Measurements from ENCODE around the gene REPS2. TPM values are rescaled to one million over a fixed set of nuclear protein-coding genes. Genes with fewer than 3 reads are reported as not detected.

REPS2 gene
- polyA plus RNA-seq, 1 experiment, result 0.04 TPM

DNA sequence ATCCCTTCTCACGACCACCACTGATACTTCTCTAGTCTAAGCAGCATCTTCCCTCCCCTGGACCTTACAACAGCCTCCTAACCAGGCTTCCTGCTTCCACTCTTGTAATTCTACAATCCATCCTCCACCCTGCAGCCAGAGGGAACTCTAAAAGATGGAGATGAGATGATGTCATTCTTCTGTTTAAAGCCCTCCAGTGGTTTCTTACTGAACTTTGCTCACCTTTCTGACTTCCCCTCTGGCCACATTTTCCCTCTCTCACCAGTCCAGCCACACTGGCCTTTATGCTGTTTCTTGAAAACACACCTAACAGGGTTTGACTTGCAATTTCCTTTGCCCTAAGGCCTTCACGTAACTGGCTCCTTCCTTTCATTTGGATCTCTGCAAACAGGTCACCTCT is 237.1 kb downstream of the REPS2 start:
- CTCF ChIA-PET, result no interaction called here
- Histone ChIP-seq H3K27me3 (ENCODE audit: control insufficient read depth, insufficient read depth, low read length) (no peaks in the 10 kb centered on the region), H3K4me3 (ENCODE audit: low read depth, low read length) (no peak overlapping the region), H3K36me3 (ENCODE audit: control insufficient read depth, insufficient read depth, low read length) (no peaks in the 10 kb centered on the region)
- TF ChIP-seq, protein P1, sequence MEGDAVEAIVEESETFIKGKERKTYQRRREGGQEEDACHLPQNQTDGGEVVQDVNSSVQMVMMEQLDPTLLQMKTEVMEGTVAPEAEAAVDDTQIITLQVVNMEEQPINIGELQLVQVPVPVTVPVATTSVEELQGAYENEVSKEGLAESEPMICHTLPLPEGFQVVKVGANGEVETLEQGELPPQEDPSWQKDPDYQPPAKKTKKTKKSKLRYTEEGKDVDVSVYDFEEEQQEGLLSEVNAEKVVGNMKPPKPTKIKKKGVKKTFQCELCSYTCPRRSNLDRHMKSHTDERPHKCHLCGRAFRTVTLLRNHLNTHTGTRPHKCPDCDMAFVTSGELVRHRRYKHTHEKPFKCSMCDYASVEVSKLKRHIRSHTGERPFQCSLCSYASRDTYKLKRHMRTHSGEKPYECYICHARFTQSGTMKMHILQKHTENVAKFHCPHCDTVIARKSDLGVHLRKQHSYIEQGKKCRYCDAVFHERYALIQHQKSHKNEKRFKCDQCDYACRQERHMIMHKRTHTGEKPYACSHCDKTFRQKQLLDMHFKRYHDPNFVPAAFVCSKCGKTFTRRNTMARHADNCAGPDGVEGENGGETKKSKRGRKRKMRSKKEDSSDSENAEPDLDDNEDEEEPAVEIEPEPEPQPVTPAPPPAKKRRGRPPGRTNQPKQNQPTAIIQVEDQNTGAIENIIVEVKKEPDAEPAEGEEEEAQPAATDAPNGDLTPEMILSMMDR (IDR thresholded peaks at IDR 0.05; ENCODE audit: insufficient read depth, low read depth, low read length), result no peak
- DNase-seq (ENCODE audit: low read depth), result no peak
- POLR2A ChIA-PET, result no interaction called here

DNA sequence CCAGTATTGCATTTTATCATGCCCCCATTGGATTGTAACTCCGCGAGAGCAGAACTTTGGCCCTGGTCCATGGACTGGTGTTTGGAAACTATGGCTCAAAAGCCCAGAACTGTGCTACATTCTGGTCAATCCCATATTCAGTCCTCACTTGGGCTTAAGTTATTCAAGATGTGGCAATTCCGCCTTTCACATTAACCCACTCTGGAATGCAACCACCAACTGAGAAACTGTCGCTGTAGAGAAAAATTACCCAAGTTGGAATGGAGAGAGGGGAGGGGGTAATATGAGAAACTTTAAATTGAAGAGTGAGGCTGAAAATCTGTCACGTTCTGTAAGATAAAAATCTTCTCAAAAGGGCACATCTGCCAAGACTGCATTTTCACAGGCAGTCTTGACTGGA is 239.0 kb downstream of the REPS2 start:
- H3K27me3 ChIP-seq (ENCODE audit: control insufficient read depth, insufficient read depth, low read length), result no peaks in the 10 kb centered on the region
- DNase-seq (ENCODE audit: low read depth), result no peak
- ChIA-PET CTCF (no interaction called here), POLR2A (no interaction called here)
- TF ChIP-seq, protein P1 (IDR thresholded peaks at IDR 0.05; ENCODE audit: insufficient read depth, low read depth, low read length), result no peak
- H3K36me3 ChIP-seq (ENCODE audit: control insufficient read depth, insufficient read depth, low read length), result no peaks in the 10 kb centered on the region
- H3K4me3 ChIP-seq (ENCODE audit: low read depth, low read length), result no peak overlapping the region

DNA sequence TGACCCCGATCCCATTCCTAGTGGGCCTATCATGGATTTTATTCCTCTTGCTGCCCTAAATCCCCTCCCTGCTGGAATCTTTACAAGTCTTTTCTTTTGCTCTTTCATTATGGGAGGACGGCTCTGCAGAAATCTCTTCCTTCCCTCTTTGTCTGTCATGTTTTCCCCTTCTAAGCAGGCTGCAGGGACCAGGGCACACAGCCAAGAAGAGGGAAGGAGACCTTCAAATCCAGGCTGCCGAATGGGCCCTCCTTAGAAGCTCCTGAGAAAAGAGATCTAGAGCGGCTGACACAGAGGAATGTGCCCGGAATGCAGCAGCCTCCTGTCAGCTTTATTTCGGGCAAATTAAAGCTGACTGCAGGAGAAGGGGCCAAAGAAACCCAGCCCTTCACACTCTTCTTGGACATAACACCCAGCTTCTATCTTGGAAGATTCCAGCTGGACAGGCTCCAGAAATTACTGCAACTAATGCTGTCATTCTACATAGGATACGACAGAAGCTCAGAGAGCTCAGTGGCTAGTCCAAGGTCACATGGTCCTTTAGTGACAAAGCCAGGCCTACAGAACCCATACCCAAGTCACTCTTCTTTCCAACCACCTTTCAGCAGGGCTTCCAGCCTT is 240.8 kb downstream of the REPS2 start:
- H3K36me3 ChIP-seq (ENCODE audit: control insufficient read depth, insufficient read depth, low read length), result no peaks in the 10 kb centered on the region
- POLR2A ChIA-PET, result no interaction called here
- no peak for DNase-seq (ENCODE audit: low read depth)
- TF ChIP-seq, protein P1 (IDR thresholded peaks at IDR 0.05; ENCODE audit: insufficient read depth, low read depth, low read length), result no peak
- H3K4me3 ChIP-seq (ENCODE audit: low read depth, low read length), result no peak overlapping the region
- H3K27me3 ChIP-seq (ENCODE audit: control insufficient read depth, insufficient read depth, low read length), result no peaks in the 10 kb centered on the region
- CTCF ChIA-PET, result no interaction called here

DNA sequence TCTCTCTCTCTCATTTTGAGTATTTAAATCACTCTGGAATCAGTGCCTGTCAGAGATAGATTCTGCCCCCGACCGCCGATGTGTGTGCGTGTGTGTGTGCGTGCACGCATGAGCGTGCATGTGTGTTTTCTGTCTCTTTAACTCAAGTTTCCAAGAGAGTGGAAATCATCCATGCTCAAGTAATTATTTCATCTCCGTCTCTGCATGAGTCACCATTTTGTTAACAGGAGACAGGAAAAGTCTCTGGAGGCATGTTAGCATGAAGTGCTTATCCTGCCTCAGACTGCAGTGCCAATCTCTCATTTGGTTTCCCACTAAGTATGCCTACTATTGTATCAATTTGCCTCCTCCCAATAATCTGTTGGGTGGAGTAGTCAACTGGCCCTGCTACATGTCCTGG is 245.6 kb downstream of the REPS2 start:
- no peaks in the 10 kb centered on the region for H3K27me3 ChIP-seq (ENCODE audit: control insufficient read depth, insufficient read depth, low read length)
- CTCF ChIA-PET, result no interaction called here

More for the DNA sequence above, 245.6 kb downstream of the REPS2 start:
- TF ChIP-seq, protein P1 (IDR thresholded peaks at IDR 0.05; ENCODE audit: insufficient read depth, low read depth, low read length), result no peak
- POLR2A ChIA-PET, result no interaction called here
- DNase-seq (ENCODE audit: low read depth), result no peak
- H3K4me3 ChIP-seq (ENCODE audit: low read depth, low read length), result no peak overlapping the region
- no peaks in the 10 kb centered on the region for H3K36me3 ChIP-seq (ENCODE audit: control insufficient read depth, insufficient read depth, low read length)

Small RNAs within 50 kb of the gene (small RNA-seq; reads per million reads assigned to genes)
- not detected for gene RF00019 (ENCODE audit: insufficient read length, low read depth, low replicate concordance)
- gene RF00190 (ENCODE audit: insufficient read length, low read depth, low replicate concordance), result not detected

Other genes with a start within 250 kb of the REPS2 start
- gene CTPS2, start 234.0 kb upstream of the REPS2 start, polyA plus RNA-seq (2011; rRNA removed), result 3.7 and 6.6 TPM in 2 replicates
- gene SYAP1, start 227.0 kb upstream of the REPS2 start, polyA plus RNA-seq (2011; rRNA removed), result 7.3 and 11.2 TPM in 2 replicates
- 4.5 and 8.9 TPM in 2 replicates for gene TXLNG, start 160.2 kb upstream of the REPS2 start, polyA plus RNA-seq (2011; rRNA removed)
- 118 and 123 TPM in 2 replicates for gene RBBP7, start 76.3 kb upstream of the REPS2 start, polyA plus RNA-seq (2011; rRNA removed)

Measured in BJ (cell line).